ENCODE results near the gene AHNAK2.

GRCh38 chr14:104981699-104982541 lies 3.7 kb upstream of the AHNAK2 start:
- TF ChIP-seq CTCF (IDR thresholded peaks at IDR 0.05) (no peak), ZFX (IDR thresholded peaks at IDR 0.05; ENCODE audit: borderline replicate concordance) (no peak)

Data from 22Rv1 (cell line).